T1000 (cell line): ENCODE results near the gene SLC44A5.
"Not testable (repeated sequence)": the region's sequence is repeated elsewhere in the genome, so short reads cannot be mapped to it uniquely, and the experiment has no call there.

Experiments
- DNase-seq: peaks from one replicate; lab custom pipeline; 2025; ENCODE audit warnings: mixed read lengths; lab: John Stamatoyannopoulos, UW

SLC44A5 gene

DNA sequence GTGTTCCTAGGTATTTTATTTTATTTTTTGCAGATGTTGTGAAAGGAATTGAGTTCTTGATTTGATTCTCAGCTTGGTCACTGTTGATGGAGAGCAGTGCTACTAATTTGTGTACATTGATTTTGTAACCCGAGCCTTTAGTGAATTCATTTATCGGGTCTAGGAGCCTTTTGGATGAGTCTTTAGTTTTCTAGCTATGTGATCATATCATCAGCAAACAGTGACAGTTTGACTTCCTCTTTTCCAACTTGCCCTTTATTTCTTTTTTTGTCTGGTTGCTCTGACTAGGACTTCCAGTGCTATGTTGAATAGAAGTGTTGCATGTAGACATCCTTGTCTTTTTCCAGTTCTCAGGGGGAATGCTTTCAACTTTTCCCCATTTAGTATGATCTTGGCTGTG lies 337.8 kb downstream of the SLC44A5 start:
- DNase-seq, result no peak

DNA sequence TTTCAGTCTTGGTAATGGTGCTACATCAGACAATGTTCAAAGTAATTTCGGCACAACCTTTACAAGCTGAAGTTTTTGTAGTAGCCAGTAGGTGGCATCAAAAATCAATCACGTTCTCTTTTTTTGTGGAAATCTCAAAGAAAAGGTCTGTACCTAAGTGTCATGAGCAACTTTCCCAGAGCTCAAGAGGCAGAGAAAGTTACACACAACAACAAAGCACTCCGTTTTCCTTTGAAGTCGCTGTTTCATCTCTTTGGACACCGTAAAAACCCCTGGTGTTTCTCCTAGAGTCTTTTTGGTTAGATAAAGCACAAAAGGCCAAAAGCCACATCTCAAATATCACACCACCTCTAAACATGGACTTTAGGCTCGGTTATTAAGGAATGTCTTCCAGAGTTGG lies 345.1 kb downstream of the SLC44A5 start:
- DNase-seq, result peak; percentile 17

- no peak for DNase-seq
Measured at GRCh38 chr1:75264112-75264511, 346.8 kb downstream of the SLC44A5 start.

- not testable (repeated sequence) for DNase-seq
Measured at GRCh38 chr1:75263616-75264015, 347.3 kb downstream of the SLC44A5 start.

- not testable (repeated sequence) for DNase-seq
Measured at GRCh38 chr1:75261946-75262345, 349.0 kb downstream of the SLC44A5 start.

GRCh38 chr1:75258351-75258750 lies 352.6 kb downstream of the SLC44A5 start:
- DNase-seq, result no peak

GRCh38 chr1:75257424-75257823 lies 353.5 kb downstream of the SLC44A5 start:
- no peak for DNase-seq

DNA sequence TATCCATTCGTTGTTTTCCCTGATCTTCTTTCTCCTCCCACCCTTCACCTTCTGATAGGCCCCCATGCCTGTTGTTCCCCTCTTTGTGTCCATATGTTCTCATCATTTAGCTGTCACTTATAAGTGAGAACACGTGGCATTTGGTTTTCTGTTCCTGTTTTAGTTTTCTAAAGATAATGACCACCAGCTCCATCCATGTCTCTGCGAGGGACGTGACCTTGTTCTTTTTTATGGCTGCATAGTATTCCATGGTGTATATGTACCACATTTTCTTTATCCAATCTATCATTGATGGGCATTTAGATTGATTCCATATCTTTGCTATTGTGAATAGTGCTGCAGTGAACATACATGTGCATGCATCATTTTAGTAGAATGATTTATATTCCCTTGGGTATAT lies 360.8 kb downstream of the SLC44A5 start:
- DNase-seq, result not testable (repeated sequence)

DNA sequence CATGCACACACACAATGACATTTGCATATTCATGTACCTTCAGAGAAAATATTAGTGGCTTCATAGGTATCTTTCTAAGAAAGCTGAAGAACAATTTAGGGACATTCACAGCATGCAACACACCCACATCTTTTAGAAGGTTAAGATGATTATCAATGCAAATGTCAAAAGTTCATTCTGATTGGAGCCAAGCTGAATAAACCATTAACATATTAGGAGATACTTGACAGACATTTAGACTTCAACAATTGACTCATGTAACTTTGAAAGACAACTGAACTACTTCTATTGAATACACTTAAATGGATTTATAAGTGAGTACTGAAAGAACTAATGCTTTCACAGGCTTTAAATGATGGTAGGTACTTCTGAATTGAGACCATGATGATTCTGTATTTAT lies 365.7 kb downstream of the SLC44A5 start:
- no peak for DNase-seq

- no peak for DNase-seq
Measured at GRCh38 chr1:75243124-75243523, 367.8 kb downstream of the SLC44A5 start.

GRCh38 chr1:75237316-75237715 lies 373.6 kb downstream of the SLC44A5 start:
- no peak for DNase-seq

- no peak for DNase-seq
Measured at GRCh38 chr1:75234562-75234961, 376.4 kb downstream of the SLC44A5 start.

- DNase-seq, result no peak
Measured at GRCh38 chr1:75233302-75233929, 377.5 kb downstream of the SLC44A5 start.

GRCh38 chr1:75220072-75220471 lies 390.8 kb downstream of the SLC44A5 start:
- DNase-seq, result no peak

DNA sequence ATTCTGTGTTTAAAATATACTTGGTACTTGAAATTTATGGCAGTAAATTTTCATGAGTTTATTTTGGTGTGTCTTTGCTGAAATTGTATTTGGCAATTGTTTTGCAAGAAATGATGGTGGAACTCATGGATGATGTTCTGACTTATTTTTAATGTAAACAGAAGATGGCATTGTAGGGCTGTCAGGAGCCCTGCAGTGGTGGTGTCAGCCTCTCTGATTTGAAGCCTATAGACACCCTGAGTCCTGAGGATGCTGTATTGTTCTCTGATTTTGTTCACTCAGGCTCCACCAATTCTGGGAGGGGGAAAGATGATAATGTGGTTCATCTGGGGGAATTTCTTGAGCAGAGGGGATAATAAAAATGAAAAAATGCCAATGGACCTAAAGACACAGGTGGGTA lies 396.9 kb downstream of the SLC44A5 start:
- DNase-seq, result no peak

GRCh38 chr1:75211648-75212047 lies 399.3 kb downstream of the SLC44A5 start:
- DNase-seq, result no peak

DNA sequence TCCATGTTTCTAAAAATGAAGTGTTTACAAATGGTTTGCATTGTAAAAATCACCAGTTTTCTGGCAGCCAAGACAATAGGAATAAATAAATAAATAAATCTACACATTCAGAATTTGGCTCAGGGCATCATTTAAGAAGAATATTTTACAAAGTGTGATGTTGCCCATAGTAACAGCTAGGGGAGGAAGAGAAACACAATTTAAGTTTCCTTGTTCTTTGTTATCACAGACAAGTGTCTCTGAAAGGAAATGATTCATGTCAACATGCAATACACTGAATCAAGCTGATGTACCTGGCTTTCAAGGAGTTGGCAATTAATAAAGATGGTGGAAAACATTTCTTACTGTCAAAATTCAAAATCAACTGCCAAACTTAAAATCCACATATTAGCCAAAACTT lies 402.1 kb downstream of the SLC44A5 start:
- DNase-seq, result no peak

- DNase-seq, result no peak
Measured at GRCh38 chr1:75203415-75204277, 407.3 kb downstream of the SLC44A5 start.

DNA sequence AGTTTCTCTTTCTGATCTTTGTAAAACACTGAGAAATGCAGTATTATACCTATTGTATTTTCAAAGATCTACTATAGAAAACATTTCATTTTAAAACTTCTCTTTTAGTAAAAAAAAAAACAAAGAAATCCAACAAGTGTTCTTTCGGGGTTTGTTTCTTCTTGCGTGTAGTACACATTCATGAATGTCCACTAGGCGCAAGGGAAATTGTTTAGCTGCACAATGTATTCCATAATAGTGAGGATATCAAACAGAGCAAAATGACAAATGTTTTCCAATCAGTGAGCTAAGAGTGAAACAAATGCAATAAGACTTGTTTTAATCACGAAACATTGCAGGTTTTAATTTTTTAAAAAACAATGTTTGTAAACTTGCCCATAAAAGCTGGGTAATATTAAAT lies 408.2 kb downstream of the SLC44A5 start:
- DNase-seq, result no peak

DNA sequence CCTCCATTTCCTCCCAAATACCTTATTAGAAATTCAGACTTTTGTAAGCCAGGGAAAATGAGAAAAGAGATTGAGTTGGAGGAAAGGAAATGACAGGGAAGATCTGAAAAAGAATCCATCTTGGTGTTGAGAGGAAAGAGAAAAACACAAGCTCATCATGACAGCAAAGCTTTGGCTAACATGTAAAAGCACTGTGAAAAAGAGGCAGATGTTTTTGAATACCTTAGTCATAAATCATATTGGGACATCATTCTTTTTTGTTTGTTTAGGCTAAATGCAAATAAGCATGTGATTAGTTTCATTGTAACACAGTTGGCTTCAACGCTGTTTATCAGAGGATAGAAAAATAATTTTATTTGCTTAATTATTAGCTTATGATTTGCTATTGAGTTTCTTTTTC lies 412.2 kb downstream of the SLC44A5 start:
- no peak for DNase-seq

DNA sequence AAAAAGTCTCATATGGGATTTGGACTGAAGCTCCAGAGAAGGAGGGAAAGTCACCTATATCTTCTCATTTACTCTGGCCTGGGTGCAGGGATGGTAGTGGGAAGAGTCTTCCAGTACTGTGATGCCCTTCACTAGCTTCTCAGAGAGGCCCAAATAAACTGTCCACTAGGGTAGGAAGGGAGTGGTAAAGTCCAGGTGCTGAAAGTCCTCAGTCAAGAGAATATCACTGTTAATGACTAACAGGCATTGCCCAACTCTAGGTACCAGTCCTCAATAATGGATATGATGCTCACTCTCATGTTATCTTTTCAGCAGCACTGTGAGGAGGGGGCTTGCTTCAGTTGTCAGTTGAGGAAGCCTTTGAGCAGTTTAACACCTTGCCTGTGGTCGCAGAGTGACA lies 412.8 kb downstream of the SLC44A5 start:
- DNase-seq, result no peak

- no peak for DNase-seq
Measured at GRCh38 chr1:75188892-75189291, 422.0 kb downstream of the SLC44A5 start.

DNA sequence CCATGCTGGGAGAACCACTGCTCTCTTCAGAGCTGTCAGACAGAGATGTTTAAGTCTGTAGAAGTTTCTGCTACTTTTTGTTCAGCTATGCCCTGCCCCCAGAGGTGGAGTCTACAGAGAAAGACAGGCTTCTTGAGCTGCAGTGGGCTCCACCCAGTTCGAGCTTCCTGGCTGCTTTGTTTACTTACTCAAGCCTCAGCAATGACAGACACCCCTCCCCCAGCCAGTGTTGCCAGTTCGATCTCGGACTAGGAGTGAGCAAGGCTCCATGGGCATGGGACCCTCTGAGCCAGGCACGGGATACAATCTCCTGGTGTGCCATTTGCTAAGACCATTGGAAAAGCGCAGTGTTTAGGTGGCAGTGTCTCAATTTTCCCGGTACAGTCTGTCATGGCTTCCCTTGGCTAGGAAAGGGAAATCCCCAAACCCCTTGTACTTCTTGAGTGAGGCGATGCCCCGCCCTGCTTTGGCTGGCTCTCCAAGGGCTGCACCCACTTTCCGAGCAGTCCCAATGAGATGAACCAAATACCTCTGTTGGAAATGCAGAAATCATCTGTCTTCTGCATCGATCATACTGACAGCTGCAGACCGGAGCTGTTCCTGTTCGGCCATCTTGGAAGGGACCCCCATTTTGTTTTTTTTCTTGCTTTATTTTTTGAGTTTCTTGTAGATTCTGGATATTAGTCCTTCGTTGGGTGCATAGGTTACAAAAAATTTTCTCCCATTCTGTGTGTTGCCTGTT lies 429.5 kb downstream of the SLC44A5 start:
- DNase-seq, result not testable (repeated sequence)
